ENCODE measurements around the gene GJD4. TPM values are rescaled to one million over a fixed set of nuclear protein-coding genes. Genes with fewer than 3 reads are reported as not detected.

Gene GJD4
- total RNA-seq, 4 donors from 2014 or later, result not detected

DNA sequence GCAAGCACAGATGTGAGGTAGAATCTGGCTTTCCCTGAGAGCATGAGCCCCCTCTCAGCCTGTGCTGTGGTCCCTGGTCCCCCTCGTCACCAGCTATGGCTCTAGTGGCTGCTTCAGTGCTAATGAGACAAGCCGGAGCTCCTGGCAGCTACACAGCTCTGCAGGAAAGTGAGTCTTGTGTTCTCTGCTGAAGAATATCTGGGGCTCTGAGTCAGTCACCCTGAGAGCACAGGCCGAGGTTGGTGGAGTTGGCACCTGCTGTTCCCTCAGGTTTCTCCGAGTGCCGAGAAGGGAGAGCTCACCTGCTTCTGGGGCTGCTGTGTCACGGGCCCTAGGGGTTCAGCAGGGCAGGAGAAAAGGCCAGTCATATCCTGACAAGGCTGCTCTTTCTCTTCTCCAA is 37.2 kb upstream of the GJD4 start:
- Histone ChIP-seq H3K36me3 (peaks cover 6 to 76% (median 16%) of the 10 kb centered on the region in 3 donors), H3K27ac (no peak overlapping the region), H3K9me3 (no peaks in the 10 kb centered on the region), H3K27me3 (no peaks in the 10 kb centered on the region), H3K4me3 (no peak overlapping the region), H3K4me1 (peaks cover 0 to 18% (median 11%) of the 10 kb centered on the region in 3 donors)
- WGBS, 2 donors, result 100% methylated on average over 1 of the region's 6 CpGs; no CpG with 5 or more reads in 1 of the 2 donors
- no peak for TF ChIP-seq POLR2A (IDR thresholded peaks at IDR 0.05)
- TF ChIP-seq, protein P1, sequence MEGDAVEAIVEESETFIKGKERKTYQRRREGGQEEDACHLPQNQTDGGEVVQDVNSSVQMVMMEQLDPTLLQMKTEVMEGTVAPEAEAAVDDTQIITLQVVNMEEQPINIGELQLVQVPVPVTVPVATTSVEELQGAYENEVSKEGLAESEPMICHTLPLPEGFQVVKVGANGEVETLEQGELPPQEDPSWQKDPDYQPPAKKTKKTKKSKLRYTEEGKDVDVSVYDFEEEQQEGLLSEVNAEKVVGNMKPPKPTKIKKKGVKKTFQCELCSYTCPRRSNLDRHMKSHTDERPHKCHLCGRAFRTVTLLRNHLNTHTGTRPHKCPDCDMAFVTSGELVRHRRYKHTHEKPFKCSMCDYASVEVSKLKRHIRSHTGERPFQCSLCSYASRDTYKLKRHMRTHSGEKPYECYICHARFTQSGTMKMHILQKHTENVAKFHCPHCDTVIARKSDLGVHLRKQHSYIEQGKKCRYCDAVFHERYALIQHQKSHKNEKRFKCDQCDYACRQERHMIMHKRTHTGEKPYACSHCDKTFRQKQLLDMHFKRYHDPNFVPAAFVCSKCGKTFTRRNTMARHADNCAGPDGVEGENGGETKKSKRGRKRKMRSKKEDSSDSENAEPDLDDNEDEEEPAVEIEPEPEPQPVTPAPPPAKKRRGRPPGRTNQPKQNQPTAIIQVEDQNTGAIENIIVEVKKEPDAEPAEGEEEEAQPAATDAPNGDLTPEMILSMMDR (IDR thresholded peaks at IDR 0.05), result no peak
- intact Hi-C loops (cut with DNase I), result loop anchor here (10.0 kb wide), 1 partner anchor 323 kb away; no protein-coding TSS in a partner anchor
- DNase-seq, result no peak

DNA sequence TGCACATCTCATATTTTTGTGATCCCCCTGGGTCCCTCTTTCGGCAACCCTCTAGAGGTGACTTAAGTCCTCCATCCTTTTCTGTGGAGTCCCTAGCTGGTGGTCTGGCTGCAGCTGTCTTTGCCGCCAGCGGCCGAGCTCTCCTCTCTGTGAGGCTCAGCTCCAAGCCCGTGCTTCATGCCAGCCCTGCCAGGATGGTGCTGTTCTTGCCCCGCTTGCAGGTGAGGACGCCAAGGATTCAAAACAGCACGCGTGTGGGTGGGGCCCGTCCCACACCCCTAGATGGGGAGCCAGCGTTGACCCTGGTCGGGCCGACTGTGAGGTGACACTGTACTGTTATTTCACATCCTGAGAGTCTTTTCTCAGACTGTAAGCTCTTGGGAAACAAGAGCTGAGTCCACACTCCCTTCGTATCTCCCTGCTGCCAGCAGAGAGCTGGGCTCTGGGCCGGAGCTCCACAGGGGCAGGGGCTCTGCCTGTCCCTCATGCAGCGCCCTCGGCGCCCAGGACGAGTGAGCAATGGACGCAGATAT is 36.6 kb upstream of the GJD4 start:
- Histone ChIP-seq H3K4me3 (no peak overlapping the region), H3K27me3 (no peaks in the 10 kb centered on the region), H3K4me1 (peaks cover 0 to 18% (median 11%) of the 10 kb centered on the region in 3 donors), H3K36me3 (peaks cover 6 to 82% (median 16%) of the 10 kb centered on the region in 3 donors), H3K9me3 (no peaks in the 10 kb centered on the region), H3K27ac (no peak overlapping the region)
- intact Hi-C loops (cut with DNase I), result loop anchor here (10.0 kb wide), 1 partner anchor 324 kb away; no protein-coding TSS in a partner anchor
- TF ChIP-seq, protein P1 (IDR thresholded peaks at IDR 0.05), result no peak
- no peak for TF ChIP-seq POLR2A (IDR thresholded peaks at IDR 0.05)
- DNase-seq, result no peak
- 92% methylated on average over 14 of the region's 20 CpGs; no CpG with 5 or more reads in 1 of the 2 donors for WGBS, 2 donors

DNA sequence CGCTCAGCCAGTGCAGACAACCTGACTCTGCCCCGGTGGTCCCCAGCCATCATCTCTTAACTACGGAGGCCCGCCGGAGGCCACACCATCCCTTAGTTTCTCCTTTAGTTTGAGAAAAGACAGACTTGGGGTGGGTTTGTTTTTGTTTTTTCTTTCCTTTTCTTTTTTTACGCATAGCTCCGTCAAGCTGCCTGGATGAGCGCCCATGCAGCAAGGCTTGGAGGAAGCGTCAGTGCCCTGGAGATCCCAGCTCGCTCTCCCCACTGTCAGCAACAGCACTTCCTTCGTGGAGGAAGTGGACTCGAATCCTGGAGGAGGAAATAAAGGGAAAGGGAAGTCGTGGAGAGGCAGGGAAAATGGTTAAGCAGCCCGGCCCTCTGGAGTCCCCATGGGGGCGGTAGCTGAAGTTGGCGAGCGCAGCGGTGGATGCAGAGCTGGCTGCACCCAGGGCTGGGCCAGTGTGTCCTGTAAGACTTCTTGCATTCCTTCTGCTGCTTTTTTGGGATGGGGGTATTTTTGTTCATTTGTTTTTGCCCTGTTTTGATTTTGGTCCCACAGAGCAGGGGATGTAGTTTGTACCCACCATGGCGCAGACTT is 35.9 kb upstream of the GJD4 start:
- intact Hi-C loops (cut with DNase I), result loop anchor here (10.0 kb wide), 1 partner anchor 324 kb away; no protein-coding TSS in a partner anchor
- H3K4me1 ChIP-seq, result peaks cover 0 to 14% (median 10%) of the 10 kb centered on the region in 3 donors
- TF ChIP-seq, protein P1 (IDR thresholded peaks at IDR 0.05), result no peak
- no peak for TF ChIP-seq POLR2A (IDR thresholded peaks at IDR 0.05)
- H3K36me3 ChIP-seq, result peaks cover 6 to 82% (median 16%) of the 10 kb centered on the region in 3 donors
- H3K27me3 ChIP-seq, result no peaks in the 10 kb centered on the region
- 87 to 94% methylated on average over 11 to 19 of the region's 19 CpGs for WGBS, 2 donors
- H3K9me3 ChIP-seq, result no peaks in the 10 kb centered on the region
- no peak overlapping the region for H3K4me3 ChIP-seq
- DNase-seq, result no peak
- H3K27ac ChIP-seq, result no peak overlapping the region

DNA sequence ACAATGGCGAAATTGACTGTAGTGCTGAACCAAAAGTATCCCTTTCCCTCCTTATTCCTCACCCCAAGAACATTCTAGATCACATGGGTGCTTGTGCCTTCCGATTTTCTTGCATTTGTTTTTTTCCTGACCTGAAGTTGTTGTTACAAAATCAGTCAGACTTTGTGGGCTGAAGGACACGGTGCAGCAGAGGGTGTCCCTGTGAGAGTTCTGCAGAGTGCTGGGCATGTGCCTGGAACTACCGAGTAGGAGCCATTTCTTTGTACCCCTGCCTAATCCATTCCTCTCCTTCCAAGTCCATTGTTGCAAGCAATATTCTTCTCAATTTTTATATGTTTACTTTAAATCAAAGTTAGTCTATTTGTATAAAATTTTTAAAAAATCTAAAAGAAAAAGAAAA is 35.3 kb upstream of the GJD4 start:
- TF ChIP-seq POLR2A (IDR thresholded peaks at IDR 0.05), result no peak
- TF ChIP-seq, protein P1 (IDR thresholded peaks at IDR 0.05), result no peak
- no peak for DNase-seq
- H3K27me3 ChIP-seq, result no peaks in the 10 kb centered on the region
- peaks cover 0 to 8% (median 4%) of the 10 kb centered on the region in 3 donors for H3K4me1 ChIP-seq
- WGBS, 2 donors, result 83 to 87% methylated on average over 4 of the region's 4 CpGs
- H3K4me3 ChIP-seq, result no peak overlapping the region
- intact Hi-C loops (cut with DNase I), result loop anchor here (10.0 kb wide), 1 partner anchor 325 kb away; no protein-coding TSS in a partner anchor
- H3K27ac ChIP-seq, result no peak overlapping the region
- H3K36me3 ChIP-seq, result peaks cover 6 to 85% (median 16%) of the 10 kb centered on the region in 3 donors
- no peaks in the 10 kb centered on the region for H3K9me3 ChIP-seq

DNA sequence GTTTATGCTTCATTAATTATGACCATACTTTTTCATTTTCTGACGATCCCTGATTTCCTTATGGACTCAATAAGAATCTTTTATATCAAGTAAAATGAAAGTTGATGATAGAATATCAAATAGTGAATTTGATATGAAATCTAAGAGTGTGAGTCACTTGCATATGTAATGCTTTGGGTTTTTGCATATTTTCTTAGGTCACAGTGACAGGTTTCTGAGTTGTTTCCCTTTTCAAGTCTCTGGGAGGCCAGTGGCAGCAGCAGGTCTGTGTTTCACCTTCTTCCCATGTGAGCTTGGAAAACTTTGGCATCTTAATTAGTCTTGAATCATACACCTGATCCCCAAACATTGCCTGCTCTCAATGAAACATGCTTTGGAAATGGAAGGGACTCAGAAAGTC is 34.7 kb upstream of the GJD4 start:
- no peak overlapping the region for H3K4me3 ChIP-seq
- no peak for DNase-seq
- intact Hi-C loops (cut with DNase I), result no loop called here
- H3K4me1 ChIP-seq, result peaks cover 0 to 3% (median 1%) of the 10 kb centered on the region in 3 donors
- H3K27me3 ChIP-seq, result no peaks in the 10 kb centered on the region
- 78 to 79% methylated on average over 1 of the region's 1 CpG for WGBS, 2 donors
- H3K36me3 ChIP-seq, result peaks cover 6 to 90% (median 16%) of the 10 kb centered on the region in 3 donors
- TF ChIP-seq, protein P1 (IDR thresholded peaks at IDR 0.05), result no peak
- no peak for TF ChIP-seq POLR2A (IDR thresholded peaks at IDR 0.05)
- no peak overlapping the region for H3K27ac ChIP-seq
- H3K9me3 ChIP-seq, result no peaks in the 10 kb centered on the region

Data from esophagus squamous epithelium (tissue), 5 donors.